GM12865 (cell line): ENCODE measurements around the gene AHCTF1.
"Not testable (repeated sequence)": the region's sequence is repeated elsewhere in the genome, so short reads cannot be mapped to it uniquely, and the experiment has no call there.

Experiments
- DNase-seq: peaks from one replicate; pipeline ENCODE4 v3.0.0; 2010; ENCODE audit warnings: low read depth
- H3K4me3 ChIP-seq: 2 replicates; pipeline ENCODE4 v1.5.1; 2011; ENCODE audit warnings: mild to moderate bottlenecking, low read depth, low read length, control low read depth
- CTCF ChIP-seq: IDR thresholded peaks from 2 replicates; pipeline ENCODE4 v1.5.1; 2011; ENCODE audit warnings: low read length, control low read depth, low read depth, inconsistent platforms; ENCODE audit not compliant: insufficient read depth; ENCODE audit errors: missing control alignments

AHCTF1 gene

DNA sequence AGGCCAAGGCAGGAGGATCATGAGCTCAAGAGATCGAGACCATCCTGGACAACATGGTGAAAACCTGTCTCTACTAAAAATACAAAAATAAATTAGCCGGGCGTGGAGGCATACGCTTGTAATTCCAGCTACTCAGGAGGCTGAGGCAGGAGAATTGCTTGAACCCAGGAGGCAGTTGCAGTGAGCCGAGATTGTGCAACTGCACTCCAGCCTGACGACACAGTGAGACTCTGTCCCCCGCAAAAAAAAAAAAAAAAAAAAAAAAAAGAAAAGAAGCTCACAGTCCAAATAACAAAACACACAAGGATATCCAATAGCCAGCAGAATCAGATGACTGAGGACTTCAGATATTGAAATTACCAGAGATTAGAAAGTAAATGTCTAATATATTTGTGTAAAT lies 11.8 kb downstream of the AHCTF1 start:
- TF ChIP-seq CTCF: no peak
- DNase-seq: no peak
- H3K4me3 ChIP-seq: no peak overlapping the region

- H3K4me3 ChIP-seq, DNase-seq: not testable (repeated sequence)
Observed at GRCh38 chr1:246916026-246916923, 15.5 kb downstream of the AHCTF1 start.

DNA sequence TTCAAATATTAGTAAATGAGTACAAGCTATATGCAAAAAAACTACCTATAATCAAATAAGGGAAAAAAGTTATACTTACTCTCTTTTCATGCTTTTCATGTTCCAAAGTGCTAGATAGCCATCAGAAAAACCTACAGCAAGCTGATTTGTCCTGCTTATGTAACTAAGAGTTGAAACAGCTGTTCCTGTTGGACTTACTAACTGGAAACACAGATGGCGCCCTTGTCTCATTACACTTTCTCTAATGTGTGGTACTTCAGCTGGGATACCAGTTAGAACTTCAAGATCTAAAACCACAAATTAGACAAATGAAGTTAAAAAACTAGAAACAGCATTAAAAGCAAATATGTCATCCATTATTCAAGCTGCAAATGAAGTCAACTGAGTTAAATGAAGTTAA lies 24.3 kb downstream of the AHCTF1 start:
- peak; percentile 34 for DNase-seq
- TF ChIP-seq CTCF: peak; percentile 35
- no peak overlapping the region for H3K4me3 ChIP-seq

DNA sequence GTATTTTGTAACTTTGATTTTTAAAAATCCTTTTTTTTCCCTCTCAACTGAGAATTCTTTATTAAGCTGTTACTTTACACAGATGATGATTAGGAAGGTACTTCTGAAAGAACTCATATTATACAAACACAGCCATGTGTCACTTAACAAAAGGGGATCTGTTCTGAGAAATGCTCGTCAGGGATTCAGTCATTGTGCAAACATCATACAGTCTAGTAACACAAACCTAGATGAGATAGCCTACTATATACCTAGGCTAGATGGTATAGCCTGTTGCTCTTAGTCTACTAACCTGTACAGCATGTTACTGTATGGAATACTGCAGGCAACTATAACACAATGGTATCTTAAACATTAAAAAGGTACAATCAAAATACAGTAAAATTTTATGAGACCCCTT lies 24.9 kb downstream of the AHCTF1 start:
- TF ChIP-seq CTCF: no peak

GRCh38 chr1:246901874-246902273 lies 29.9 kb downstream of the AHCTF1 start:
- no peak overlapping the region for H3K4me3 ChIP-seq
- no peak for DNase-seq
- TF ChIP-seq CTCF: no peak

More for the DNA sequence above, 24.9 kb downstream of the AHCTF1 start:
- no peak overlapping the region for H3K4me3 ChIP-seq
- no peak for DNase-seq

DNA sequence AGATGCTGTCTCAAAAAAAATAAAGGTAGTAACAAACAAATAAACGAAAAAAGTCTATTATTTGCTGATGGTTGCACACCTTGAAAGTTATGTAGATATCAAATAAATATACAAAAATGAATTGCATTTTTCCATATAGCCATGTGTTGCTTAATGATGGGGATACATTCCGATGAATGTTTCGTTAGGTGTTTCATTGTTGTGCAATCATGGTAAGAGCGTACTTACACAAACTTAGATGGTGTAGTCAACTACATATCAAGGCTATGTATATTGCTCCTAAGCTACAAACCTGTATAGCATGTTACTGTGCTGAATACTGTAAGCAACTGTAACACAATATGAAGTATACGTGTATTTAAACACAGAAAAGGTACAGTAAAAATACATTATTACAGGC lies 34.4 kb downstream of the AHCTF1 start:
- no peak overlapping the region for H3K4me3 ChIP-seq
- no peak for DNase-seq
- TF ChIP-seq CTCF: no peak

GRCh38 chr1:246893191-246893939 lies 38.4 kb downstream of the AHCTF1 start:
- peak; percentile 9 for DNase-seq
- TF ChIP-seq CTCF: no peak

More at GRCh38 chr1:246893191-246893939, 38.4 kb downstream of the AHCTF1 start:
- H3K4me3 ChIP-seq: no peak overlapping the region
